Neuronal stem cell (in vitro differentiated cells): ENCODE results near the gene IMPACT. TPM values are rescaled to one million over a fixed set of nuclear protein-coding genes. Genes with fewer than 3 reads are reported as not detected.

Experiments used
- small RNA-seq: library from polyadenylated mRNA; stranded (forward); fragments of <200 nt; extraction: miRNeasy Mini kit (QIAGEN cat#:217004); gene quantifications from one replicate; pipeline ENCODE3, GENCODE V24; 2013; ENCODE audit not compliant: insufficient read depth

The IMPACT gene

Small RNA genes lying within 50 kb of the gene (small RNA-seq; reads per million reads assigned to genes)
- gene RF00019: not detected
